Mucosa of descending colon (tissue), 3 donors: ENCODE data around the gene ZNF324. TPM values are rescaled to one million over a fixed set of nuclear protein-coding genes. Genes with fewer than 3 reads are reported as not detected.

ENCODE experiments used
- ATAC-seq: fragments of 200-7000 bp; cut with Tn5 transposase; one replicate; pipeline ENCODE4 v1.9.1; 2020; ENCODE audit warnings: mild to moderate bottlenecking, moderate library complexity
- DNase-seq, 3 donors: peaks; one replicate each; pipeline ENCODE4 v3.0.0-alpha.2; 2020
- H3K36me3 ChIP-seq: fragments of 200-600 bp; one replicate; pipeline ENCODE4 v1.8.0; 2021; ENCODE audit warnings: low read depth, mild to moderate bottlenecking
- H3K4me1 ChIP-seq: fragments of 200-600 bp; one replicate; pipeline ENCODE4 v1.8.0; 2021; ENCODE audit warnings: low read depth, mild to moderate bottlenecking
- H3K4me3 ChIP-seq: fragments of 200-600 bp; one replicate; pipeline ENCODE4 v1.8.0; 2021; ENCODE audit warnings: mild to moderate bottlenecking
- H3K9me3 ChIP-seq: fragments of 200-600 bp; one replicate; pipeline ENCODE4 v1.8.0; 2021; ENCODE audit warnings: mild to moderate bottlenecking
- CTCF ChIP-seq: fragments of 200-600 bp; IDR thresholded peaks from one replicate; pipeline ENCODE4 v1.8.0; 2022; ENCODE audit warnings: antibody characterized with exemption, mild to moderate bottlenecking
- intact Hi-C, 2 donors: fragments of 100-400 bp; cut with DNase I in 1 of 2; cut with micrococcal nuclease in 1 of 2; formaldehyde crosslinking; loops; one replicate each; pipeline versions ENCODE4 v1.11.0 to v1.11.1; 2022; cut with DNase I, micrococcal nuclease
- total RNA-seq, 3 donors: library from RNA; stranded (reverse); fragmentation: NEBNext Ultra II Directional in 2 of 3; extraction: Animal tissue kit (Norgen Biotek cat#: 25700) in 2 of 3; gene quantifications; one replicate each; pipeline versions ENCODE4 v1.2.1 to v1.2.4, GENCODE V29; 2021 to 2023
- donor health status: DM: no; HTN: no; CAD: no; lungs with moderate emphysema.
- donor health status: DM: no; HTN: no; CAD: no.
- donor health status: DM: no; HTN: yes; CAD: no.

ZNF324 gene
- total RNA-seq, 3 donors from 2014 or later: 10.1 to 14.8 (median 12.9) TPM

- TF ChIP-seq CTCF: no peak
- no peak for ATAC-seq
- intact Hi-C loops: no loop called here
- Histone ChIP-seq H3K4me1 (peaks cover 12% of the 10 kb centered on the region), H3K9me3 (no peaks in the 10 kb centered on the region), H3K36me3 (no peaks in the 10 kb centered on the region), H3K4me3 (no peak overlapping the region)
- DNase-seq: no peak
These were observed 11.6 kb upstream of the ZNF324 start for GRCh38 chr19:58455306-58455705.

- ATAC-seq (no peak), DNase-seq (no peak)
- TF ChIP-seq CTCF: no peak
- peaks cover 5% of the 10 kb centered on the region for H3K4me1 ChIP-seq
- no peak overlapping the region for H3K4me3 ChIP-seq
- intact Hi-C loops: no loop called here
- no peaks in the 10 kb centered on the region for H3K9me3 ChIP-seq
- H3K36me3 ChIP-seq: no peaks in the 10 kb centered on the region
These were observed 10.8 kb upstream of the ZNF324 start for GRCh38 chr19:58456111-58456510.

- no peaks in the 10 kb centered on the region for H3K9me3 ChIP-seq
- H3K36me3 ChIP-seq: no peaks in the 10 kb centered on the region
- no peak overlapping the region for H3K4me3 ChIP-seq
- no peak for TF ChIP-seq CTCF
- DNase-seq (no peak), ATAC-seq (no peak)
- H3K4me1 ChIP-seq: no peaks in the 10 kb centered on the region
- intact Hi-C loops: no loop called here
These were observed 6.8 kb upstream of the ZNF324 start for GRCh38 chr19:58460039-58460438.

GRCh38 chr19:58466089-58466759, 656 bp upstream of the ZNF324 start:
- ATAC-seq: peak; percentile 50
- intact Hi-C loops: no loop called here
- no peak for DNase-seq
- peak overlapping the region; percentile 99 for H3K4me3 ChIP-seq
- H3K36me3 ChIP-seq: no peaks in the 10 kb centered on the region
- no peaks in the 10 kb centered on the region for H3K9me3 ChIP-seq
- no peak for TF ChIP-seq CTCF
- peaks cover 7% of the 10 kb centered on the region for H3K4me1 ChIP-seq

- intact Hi-C loops: no loop called here
- TF ChIP-seq CTCF: no peak
- peaks cover 7% of the 10 kb centered on the region for H3K4me1 ChIP-seq
- no peak for ATAC-seq
- no peak for DNase-seq
- H3K36me3 ChIP-seq: no peaks in the 10 kb centered on the region
- H3K9me3 ChIP-seq: no peaks in the 10 kb centered on the region
- H3K4me3 ChIP-seq: no peak overlapping the region
These were observed 1.4 kb downstream of the ZNF324 start for GRCh38 chr19:58468216-58468839.
